ENCODE data around the gene ACTR3. TPM values are rescaled to one million over a fixed set of nuclear protein-coding genes. Genes with fewer than 3 reads are reported as not detected.

The ACTR3 gene
- total and polyA plus RNA-seq, 2 of the 8 experiments (the other 6 are each of a cell fraction or from before 2014, with no cell fraction given): 51.7 to 184 TPM

DNA sequence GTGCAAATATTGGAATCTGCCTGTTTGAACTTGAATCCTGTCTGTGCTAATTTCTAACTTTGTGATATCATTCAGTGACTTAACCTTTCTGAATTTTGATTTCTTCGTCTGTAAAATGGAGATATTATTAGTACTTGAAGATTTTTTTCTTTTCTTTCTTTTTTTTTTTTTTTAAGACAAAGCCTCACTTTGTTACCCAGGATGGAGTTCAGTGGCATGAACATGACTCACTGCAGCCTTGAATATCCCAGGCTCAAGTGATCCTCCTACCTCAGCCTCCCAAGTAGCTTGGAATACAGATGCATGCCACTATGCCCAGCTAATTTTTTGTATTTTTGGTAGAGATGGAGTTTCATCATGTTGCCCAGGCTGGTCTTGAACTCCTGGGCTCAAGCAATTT, 28.3 kb downstream of the ACTR3 start:
- no peak overlapping the region for H3K4me2 ChIP-seq (ENCODE audit: insufficient read depth in 1 of 2, low read depth in 2 of 2, low read length in 2 of 2)
- H3K9me3 ChIP-seq (ENCODE audit: insufficient read depth in 2 of 2, low read depth in 1 of 2, low read length in 1 of 2): no peaks in the 10 kb centered on the region
- no peak overlapping the region for H3K4ac ChIP-seq (replicated peaks; ENCODE audit: insufficient read length, low read depth, low read length)
- H3K4me3 ChIP-seq (ENCODE audit: extremely low read depth in 1 of 4, insufficient read depth in 2 of 4, low read depth in 3 of 4, low read length in 4 of 4): no peak overlapping the region
- no peak overlapping the region for H2AK5ac ChIP-seq (ENCODE audit: low read depth, low read length)
- H3K4me1 ChIP-seq (replicated peaks in 1 of 4; ENCODE audit: control insufficient read depth in 3 of 4, insufficient read depth in 4 of 4, low read length in 3 of 4): no peaks in the 10 kb centered on the region
- no peak for DNase-seq (ENCODE audit: low read depth in 1 of 2, low spot score in 2 of 2)
- no peaks in the 10 kb centered on the region for H3K79me1 ChIP-seq (ENCODE audit: low read depth, low read length)
- H3K18ac ChIP-seq (ENCODE audit: extremely low read depth, low read length): no peak overlapping the region
- H2BK15ac ChIP-seq (ENCODE audit: low read length): no peak overlapping the region
- no peak overlapping the region for H2BK120ac ChIP-seq (replicated peaks; ENCODE audit: low read depth, low read length)
- TF ChIP-seq SP1 (IDR thresholded peaks at IDR 0.05; ENCODE audit: low read depth, low read length) (no peak), TAF1 (IDR thresholded peaks at IDR 0.05; ENCODE audit: low read depth, low read length) (no peak), CEBPB (IDR thresholded peaks at IDR 0.05; ENCODE audit: low read depth, low read length) (no peak), RAD21 (IDR thresholded peaks at IDR 0.05 in 1 of 2, conservative IDR thresholded peaks at IDR 0.05 in 1 of 2; ENCODE audit: low read depth in 2 of 2, low read length in 2 of 2) (no peak), NANOG (IDR thresholded peaks at IDR 0.05; ENCODE audit: insufficient read depth, low read depth, low read length, poor library complexity, severe bottlenecking) (no peak), BCL11A (IDR thresholded peaks at IDR 0.05; ENCODE audit: low read depth in 2 of 2, low read length in 2 of 2) (no peak), CHD1 (IDR thresholded peaks at IDR 0.05; ENCODE audit: low read depth, low read length) (no peak), SAP30 (IDR thresholded peaks at IDR 0.05; ENCODE audit: insufficient read depth, insufficient replicate concordance, low read length) (no peak), POU5F1 (IDR thresholded peaks at IDR 0.05; ENCODE audit: low read depth, low read length) (no peak), SRF (IDR thresholded peaks at IDR 0.05; ENCODE audit: low read depth, low read length) (no peak), USF2 (IDR thresholded peaks at IDR 0.05; ENCODE audit: low read length) (no peak), BACH1 (IDR thresholded peaks at IDR 0.05; ENCODE audit: low read length) (no peak)
- no peak overlapping the region for H3K9ac ChIP-seq (replicated peaks in 1 of 4; ENCODE audit: extremely low read depth in 1 of 4, low read depth in 3 of 4, low read length in 3 of 4)
- no peak overlapping the region for H4K8ac ChIP-seq (ENCODE audit: extremely low read depth, insufficient read depth, low read length)
- H2BK5ac ChIP-seq (ENCODE audit: low read depth, low read length): no peak overlapping the region
- H3K36me3 ChIP-seq (ENCODE audit: control insufficient read depth in 2 of 4, insufficient read depth in 4 of 4, low read length in 3 of 4): peaks cover 0 to 17% (median 2%) of the 10 kb centered on the region in 4 experiments; a peak in 5 of 8 replicates
- POLR2A ChIA-PET (ENCODE audit: partially characterized antibody): no interaction called here
- no peaks in the 10 kb centered on the region for H3K27me3 ChIP-seq (replicated peaks in 1 of 4; ENCODE audit: control insufficient read depth in 3 of 4, extremely low read depth in 1 of 4, insufficient read depth in 3 of 4, low read length in 3 of 4)
- no peak overlapping the region for H4K5ac ChIP-seq (ENCODE audit: insufficient read length, low read depth, low read length)
- no peak overlapping the region for H3K56ac ChIP-seq (replicated peaks; ENCODE audit: insufficient read length, low read depth, low read length)
- H3K23me2 ChIP-seq (ENCODE audit: low read depth, low read length): no peaks in the 10 kb centered on the region
- H4K20me1 ChIP-seq (replicated peaks in 1 of 2; ENCODE audit: control insufficient read depth in 1 of 2, insufficient read depth in 2 of 2, low read length in 2 of 2): peaks cover 0 to 9% of the 10 kb centered on the region in 2 experiments
- CTCF ChIA-PET (ENCODE audit: partially characterized antibody): no interaction called here
- no peak overlapping the region for H3K14ac ChIP-seq (ENCODE audit: insufficient read length)
- H4K91ac ChIP-seq (replicated peaks; ENCODE audit: insufficient read length, low read length): no peak overlapping the region
- no peak overlapping the region for H2BK12ac ChIP-seq (ENCODE audit: low read depth, low read length)
- WGBS, 2 experiments (ENCODE audit: extremely low coverage in 1 of 2, insufficient coverage in 1 of 2, insufficient read length in 1 of 2, insufficient replicate concordance in 2 of 2, low coverage in 1 of 2, low lambda C conversion rate in 2 of 2, missing lambda C conversion rate in 1 of 2): 100% methylated on average over 1 of the region's 1 CpG; no CpG with 5 or more reads in 1 of the 2 experiments
- FAIRE-seq: no peak
- no peak overlapping the region for H2BK20ac ChIP-seq (ENCODE audit: low read length)
- no peak overlapping the region for H3K27ac ChIP-seq (ENCODE audit: low read depth, low read length)
- no peak overlapping the region for H2AFZ ChIP-seq (ENCODE audit: low read length)
- H3K23ac ChIP-seq (ENCODE audit: insufficient read length): no peak overlapping the region
- H3K79me2 ChIP-seq (ENCODE audit: control insufficient read depth in 1 of 2, insufficient read depth in 2 of 2, low read length in 2 of 2): peaks cover 0 to 48% of the 10 kb centered on the region in 2 experiments; a peak in 2 of 4 replicates
